Colon (tissue), 2 donors: ENCODE measurements around the gene ZFAND6.
"Not testable (repeated sequence)": the region's sequence is repeated elsewhere in the genome, so short reads cannot be mapped to it uniquely, and the experiment has no call there.

Experiments used
- FAIRE-seq: peaks from 2 replicates; lab custom pipeline; 2012; peaks lifted over from hg19 to GRCh38; lab: Jason Lieb, UNC
- donor health status: control.
- donor health status: control.

Gene ZFAND6

DNA sequence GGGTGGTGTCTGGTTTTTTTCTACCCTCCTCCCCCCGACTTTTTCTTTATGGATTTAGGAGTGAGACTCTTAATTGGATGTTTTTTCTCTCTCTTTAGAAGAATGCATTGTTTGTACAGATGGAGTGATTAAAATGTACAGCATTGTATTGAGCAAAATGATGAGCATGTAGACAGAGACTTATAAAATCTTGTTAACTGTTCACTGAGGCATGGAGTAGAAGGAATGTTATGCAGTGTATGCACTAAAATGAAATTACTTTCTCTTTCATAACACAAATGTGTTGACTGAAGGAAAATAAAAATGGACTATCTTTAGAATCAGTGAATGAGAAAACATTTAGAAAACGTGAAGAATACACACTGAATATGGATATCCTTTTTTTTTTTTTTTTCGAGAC is 39.8 kb downstream of the ZFAND6 start:
- no peak for FAIRE-seq

DNA sequence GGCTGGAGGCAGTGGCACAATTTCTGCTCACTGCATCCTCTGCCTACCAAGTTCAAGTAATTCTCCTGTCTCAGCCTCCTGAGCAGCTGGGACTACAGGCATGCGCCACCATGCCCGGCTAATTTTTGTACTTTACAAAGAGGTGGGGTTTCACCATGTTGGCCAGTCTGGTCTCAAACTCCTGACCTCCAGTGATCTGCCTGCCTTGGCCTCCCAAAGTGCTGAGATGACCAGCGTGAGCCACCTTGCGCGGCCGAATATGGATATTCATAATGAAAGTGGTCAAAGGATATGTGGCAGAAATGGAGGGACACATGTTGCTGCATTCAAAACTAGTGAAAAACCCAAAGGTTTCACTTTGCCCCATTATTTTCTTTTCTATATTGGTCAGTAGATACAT is 40.2 kb downstream of the ZFAND6 start:
- FAIRE-seq: not testable (repeated sequence)

DNA sequence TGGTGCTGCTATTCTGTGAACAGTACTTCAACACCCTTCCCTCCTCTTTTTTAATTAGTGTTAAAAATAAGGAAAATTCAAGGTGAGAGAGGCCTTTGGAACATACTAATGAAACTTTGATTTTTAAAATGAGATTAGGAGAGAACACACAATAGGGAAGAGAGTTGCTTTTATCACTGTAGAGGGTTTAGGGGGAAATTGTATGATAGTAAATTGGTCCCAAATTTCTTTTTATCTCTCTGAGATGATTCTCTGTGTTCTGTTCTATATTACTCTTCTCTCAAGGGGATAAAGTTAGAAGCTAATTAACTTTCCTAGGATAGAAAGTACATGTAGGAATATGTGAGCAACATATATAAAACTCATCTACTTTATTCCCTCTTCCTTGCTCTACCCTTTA is 40.8 kb downstream of the ZFAND6 start:
- FAIRE-seq: no peak

DNA sequence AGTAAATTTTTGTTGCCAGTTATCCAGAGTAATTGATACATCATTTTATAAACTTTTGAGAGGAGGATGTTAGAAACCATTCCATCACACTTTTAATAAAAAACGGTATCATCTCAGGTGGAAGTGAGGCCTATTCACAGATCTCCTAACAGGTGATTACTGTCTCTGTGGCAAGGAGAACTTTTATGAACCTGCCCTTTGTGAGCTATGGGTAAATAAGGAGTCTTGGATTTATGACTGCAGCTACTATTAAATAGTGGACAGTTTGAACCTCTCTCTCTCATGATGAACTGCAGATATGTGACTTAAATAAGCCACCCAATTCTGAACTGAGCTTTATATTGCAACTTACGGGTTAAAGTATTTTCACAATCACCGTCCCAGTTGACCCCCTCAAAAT is 45.7 kb downstream of the ZFAND6 start:
- FAIRE-seq: no peak

DNA sequence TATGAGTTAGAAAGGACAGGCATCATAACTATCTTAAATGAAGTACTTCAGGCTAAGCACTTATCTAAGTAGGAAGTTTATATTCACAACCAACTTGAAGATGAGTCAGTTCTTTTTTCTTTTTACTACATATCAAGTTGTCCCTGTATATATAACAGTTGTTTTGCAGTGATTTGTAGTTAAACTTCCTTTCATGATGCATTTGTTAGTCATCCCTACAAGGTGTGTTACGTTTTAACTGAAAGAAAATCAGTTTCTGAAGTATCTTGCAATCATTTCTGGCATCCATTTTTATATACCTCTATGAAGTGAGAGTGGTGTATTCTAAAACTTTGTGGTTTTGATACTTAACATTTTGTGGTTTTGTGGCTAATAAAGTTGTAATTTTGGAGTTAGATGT is 46.1 kb downstream of the ZFAND6 start:
- FAIRE-seq: no peak

DNA sequence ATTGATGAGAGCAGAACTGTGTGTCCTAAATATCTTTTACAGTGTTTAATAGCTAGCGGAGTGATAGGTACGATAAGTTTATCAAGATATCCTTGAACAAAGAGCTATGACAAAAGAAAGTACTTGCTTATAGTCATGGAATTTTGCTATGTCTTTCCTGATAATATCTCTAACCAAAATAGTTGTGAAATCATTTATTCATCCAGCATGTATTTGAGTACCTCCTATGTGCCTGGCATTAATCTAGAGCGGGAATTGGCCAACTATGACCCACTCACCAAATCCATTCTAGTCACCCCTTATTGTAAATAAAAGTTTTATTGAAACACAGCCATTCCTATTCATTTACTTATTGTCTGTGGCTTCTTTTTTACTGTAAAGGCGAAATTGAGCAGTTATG is 46.6 kb downstream of the ZFAND6 start:
- no peak for FAIRE-seq

DNA sequence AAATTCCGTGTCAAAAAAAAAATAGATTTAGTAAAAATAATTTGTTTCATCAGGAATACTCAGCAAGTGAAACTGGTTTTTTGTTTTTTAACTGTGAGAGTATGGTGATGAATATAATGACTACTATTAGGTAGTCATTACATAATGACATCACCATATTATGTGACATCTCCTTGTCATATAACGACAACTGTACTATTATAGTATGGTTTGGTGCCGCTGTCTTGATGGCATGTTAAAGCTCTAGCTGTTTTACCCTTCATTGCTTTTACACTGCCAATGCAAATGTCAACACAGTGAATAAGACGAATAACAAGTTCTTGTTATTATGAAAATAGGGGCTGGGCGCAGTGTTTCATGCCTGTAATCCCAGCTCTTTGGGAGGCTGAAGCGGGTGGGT is 47.7 kb downstream of the ZFAND6 start:
- FAIRE-seq: no peak

DNA sequence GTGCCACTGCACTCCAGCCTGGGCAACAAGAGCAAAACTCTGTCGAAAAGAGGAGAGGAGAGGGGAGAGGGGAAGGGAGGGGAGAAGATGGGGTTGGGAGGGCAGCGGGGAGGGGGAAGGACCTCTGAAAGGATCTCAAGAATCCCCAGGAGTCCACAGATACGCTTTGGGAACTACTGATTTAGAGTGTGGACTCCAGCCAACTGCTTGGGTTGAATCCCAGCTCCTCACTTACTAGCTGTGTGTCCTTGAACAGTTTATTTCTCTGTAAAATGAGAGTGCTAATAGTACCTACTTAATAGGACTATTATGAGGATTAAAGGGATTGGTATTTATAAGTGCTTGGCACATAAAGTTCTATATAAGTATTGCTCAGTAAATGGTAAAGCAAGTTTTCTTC is 48.3 kb downstream of the ZFAND6 start:
- FAIRE-seq: no peak

DNA sequence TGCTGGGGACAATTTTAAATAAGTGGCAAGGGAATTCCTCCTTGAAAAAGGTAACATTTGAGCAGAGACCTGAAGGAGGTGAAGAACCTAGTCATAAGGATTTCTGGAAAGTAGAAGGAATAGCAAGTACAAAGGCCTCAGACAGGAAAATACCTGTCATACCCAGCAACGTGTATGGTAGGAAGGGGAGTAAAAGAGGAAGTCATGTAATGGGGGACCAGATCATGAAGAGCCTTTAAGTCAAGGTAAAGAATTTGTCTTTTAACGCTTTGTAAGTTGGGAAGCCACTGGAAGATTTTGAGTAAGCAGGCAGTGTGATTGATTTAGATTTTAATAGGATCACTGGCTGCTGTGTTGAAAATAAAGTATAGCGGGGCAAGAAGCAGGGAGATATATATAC is 49.9 kb downstream of the ZFAND6 start:
- FAIRE-seq: no peak

DNA sequence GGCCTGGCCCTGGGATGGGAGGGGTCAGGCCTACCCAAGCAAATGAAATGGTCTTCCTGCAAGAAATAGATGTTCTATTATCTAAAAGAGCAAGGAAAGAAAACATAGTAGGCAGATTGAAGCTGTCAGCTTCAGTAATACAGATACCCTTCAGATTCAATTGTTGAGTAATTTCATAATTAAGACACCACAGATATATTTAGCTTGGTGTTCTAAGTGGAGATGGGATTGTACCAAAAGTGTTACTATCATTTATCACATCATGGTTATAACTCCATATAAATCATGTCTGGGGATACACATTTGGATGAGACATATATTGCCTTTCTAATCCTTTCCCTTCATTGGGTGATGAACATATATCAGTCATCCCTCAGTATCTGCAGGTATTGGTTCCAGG is 51.4 kb downstream of the ZFAND6 start:
- no peak for FAIRE-seq

DNA sequence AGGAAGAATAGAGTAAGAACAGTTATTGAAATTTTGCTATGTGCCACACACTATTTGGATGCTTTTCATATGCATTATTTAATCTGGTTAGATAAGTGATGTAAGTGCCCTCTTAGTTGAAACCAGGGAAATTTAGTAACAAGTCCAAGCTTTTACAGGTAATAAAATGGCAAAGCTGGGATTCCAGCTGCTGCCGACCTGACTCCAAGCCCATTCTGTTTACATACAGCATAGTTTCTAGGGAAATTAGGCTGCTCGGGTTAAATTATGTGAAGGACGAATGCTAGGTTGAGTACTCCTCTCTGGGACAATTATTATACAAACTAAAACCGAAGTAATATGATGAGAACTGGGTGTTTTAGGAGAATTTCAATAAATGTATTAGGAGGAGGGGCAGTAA is 54.6 kb downstream of the ZFAND6 start:
- FAIRE-seq: no peak

DNA sequence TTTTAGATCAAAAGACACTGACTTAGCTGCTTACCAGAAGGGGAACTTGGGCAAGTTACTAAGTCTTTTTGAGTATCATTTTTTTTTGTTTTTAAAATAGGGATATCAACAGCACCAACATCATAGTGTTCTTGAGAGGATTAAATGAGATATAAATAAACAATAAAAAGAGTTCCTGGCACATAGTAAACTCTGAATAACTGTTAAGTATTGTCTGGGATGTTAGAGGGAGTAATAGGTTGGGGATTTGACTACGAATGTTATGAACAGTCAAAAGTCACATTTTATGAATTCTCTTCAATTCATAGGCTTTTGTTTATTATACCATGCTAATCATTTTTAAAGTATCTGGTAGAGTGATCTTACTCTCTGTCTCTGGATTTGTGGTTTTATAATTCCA is 55.5 kb downstream of the ZFAND6 start:
- no peak for FAIRE-seq

DNA sequence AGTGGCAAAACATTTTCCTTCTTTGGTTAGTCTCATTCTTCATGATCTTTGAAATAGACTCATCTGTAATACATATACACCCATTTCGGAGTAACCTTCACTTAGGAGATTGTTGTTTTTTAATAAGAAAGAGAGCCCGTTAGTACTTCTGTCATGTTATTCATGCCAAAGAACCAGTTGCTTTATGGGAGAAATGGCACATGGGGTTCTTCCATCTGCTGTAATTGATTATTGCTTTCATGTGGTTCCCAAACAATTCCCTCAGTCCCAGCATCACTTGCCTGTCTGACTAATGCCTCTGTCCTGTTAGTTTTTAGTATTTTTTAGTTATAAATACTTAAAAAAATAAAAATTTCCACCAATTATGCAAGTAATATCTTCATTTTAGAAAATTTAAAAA is 59.5 kb downstream of the ZFAND6 start:
- FAIRE-seq: no peak

DNA sequence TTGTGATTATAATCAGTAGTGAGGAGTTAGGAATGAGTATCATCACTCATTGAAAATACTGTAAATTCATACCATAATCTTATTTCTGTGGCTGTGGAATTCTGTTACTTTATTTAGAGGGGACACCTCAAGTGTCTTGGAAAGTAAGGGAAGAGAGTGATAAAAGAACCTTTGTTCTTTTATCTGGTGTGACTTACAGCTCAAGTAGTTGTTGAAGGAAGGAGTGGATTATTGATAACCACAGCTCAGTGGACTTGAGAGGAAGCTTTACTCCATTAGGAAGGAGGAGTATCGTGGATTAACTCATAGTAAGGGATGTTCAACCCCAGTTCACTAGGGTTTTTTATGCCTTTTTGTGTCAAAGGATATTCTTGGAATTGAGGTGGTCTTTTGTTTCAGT is 61.2 kb downstream of the ZFAND6 start:
- no peak for FAIRE-seq

DNA sequence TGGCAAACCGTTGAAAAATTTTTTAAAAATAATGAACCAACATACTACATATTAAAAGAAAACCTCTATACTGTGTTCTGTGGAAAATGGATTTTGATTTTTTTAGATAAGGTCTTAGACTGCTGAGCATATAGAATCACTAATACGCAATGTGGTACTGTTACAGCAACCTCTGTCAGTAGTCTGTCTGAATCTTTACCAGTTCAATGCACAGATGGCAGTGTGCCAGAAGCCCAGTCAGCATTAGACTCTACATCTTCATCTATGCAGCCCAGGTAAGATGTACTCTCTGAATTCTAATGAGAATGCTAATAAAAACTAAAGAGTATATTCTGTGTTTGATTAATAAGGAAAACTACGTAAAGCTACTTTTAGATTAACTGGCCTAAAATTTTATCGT is 62.1 kb downstream of the ZFAND6 start:
- FAIRE-seq: no peak

DNA sequence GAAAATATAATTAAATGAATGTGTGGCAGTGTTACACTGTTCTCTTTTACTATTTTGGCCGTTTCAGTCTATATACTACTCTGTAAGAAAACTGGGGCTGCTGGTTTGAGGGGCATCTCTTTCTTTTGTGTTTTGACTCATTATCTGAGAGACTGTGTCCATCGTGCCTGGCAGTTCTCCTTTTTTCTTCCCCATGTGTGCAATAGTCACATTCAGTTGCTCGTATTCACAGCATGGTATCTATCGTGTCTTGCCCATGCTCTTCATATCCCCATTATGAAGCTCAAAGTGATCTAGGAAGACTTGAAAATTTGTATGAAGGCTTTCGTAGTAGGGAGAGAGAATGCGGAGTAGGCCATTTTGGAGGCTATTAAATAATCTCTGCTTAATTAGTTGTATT is 63.6 kb downstream of the ZFAND6 start:
- no peak for FAIRE-seq

DNA sequence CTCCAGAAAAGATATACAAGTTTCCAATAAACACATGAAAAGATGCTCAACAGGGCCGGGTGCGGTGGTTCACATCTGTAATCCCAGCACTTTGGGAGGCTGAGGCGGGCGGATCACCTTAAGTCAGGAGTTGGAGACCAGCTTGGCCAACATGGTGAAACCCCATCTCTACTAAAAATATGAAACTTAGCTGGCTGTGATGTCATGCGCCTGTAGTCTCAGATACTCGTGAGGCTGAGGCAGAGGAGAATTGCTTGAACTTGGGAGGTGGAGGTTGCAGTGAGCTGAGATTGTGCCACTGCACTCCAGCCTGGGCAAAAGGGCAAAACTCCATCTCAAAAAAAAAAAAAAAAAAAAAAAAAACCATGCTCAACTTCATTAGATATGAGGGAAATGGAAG is 67.8 kb downstream of the ZFAND6 start:
- not testable (repeated sequence) for FAIRE-seq

DNA sequence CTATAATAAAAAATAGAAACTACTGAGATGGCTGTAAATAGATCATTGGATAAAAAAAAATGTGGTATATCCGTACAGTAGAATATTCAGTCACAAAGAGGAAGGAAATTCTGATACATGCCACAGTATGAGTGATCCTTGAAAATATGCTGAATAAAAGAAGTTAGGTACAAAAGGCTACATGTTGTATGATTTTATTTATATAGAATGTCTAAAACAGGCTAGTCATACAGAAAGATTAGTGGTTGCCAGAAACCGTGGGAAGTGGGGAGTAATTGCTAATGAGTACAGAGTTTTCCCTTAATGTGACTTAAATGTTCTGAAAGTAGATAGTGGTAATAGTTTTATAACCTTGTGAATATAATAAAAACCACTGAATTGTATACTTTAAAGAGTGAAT is 68.4 kb downstream of the ZFAND6 start:
- no peak for FAIRE-seq

DNA sequence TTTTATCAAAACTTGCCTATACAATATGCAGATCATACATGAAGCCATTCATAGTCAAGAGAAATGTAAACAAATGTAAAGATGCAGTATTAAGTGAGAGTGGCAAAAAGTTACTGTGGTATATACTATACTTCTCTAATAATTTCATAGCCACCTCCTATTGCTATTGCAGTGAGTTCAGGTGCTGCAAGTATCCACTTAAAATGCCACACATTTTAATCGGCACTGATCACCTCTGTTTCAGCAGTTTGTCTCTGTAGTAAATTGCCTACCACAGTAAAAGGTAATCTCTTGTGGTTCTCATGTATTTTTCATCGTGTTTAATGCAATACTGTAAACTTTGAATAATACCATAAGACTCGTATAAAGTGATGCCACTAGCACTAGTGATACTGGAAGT is 72.9 kb downstream of the ZFAND6 start:
- no peak for FAIRE-seq

DNA sequence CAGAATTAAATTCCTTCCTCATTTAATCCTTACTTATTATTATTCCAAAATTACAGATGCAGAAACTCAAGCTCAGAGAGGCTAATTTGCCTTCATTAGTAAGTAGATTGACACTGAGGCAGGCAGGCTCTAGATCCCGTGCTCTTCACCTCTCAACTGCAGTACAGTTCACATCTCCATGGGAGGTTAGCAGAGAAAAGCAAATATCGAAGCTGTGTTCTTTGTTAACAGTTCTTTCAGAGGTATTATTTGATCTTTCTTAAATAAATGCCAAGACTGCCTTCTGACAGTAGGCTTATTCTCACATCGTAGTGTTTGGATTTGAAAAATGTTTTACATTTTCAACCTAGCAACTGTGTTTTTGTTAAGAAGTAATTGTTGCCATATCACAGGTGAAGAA is 77.4 kb downstream of the ZFAND6 start:
- FAIRE-seq: no peak

DNA sequence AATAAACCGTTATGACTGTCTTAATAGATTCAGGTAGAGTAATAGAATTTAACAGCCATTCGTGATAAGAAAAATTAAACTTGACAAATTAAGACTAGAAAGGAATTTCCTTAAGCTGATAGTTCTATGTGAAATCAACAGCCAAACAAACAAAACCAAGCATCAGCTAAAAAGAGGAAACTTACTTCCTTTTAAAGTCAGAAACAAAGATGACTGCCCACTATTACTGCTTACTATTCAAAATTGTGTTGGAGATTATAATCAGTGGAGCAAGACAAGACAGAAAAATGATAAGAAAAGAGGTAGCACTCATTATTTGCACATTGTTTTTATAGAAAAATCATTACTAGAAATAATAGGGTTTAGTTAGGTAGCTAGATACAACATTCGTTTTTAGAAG is 79.5 kb downstream of the ZFAND6 start:
- FAIRE-seq: no peak

DNA sequence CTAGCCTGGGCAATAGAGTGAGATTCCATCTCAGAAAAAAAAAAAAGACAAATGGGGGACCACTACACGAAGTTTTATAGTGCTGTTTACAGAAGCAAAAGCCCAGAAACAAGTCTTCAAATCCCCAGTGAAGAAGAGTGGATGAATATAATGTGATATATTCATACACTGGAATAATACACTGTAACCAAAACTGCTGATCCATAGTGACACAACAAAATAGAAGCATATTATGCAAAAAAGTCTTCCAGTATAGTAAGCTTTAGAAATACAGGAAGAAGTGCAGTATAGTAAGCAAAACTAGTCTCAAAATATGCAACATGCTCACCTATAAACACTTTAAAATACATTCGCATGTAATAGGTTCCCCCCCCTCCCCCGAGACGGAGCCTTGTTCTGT is 81.4 kb downstream of the ZFAND6 start:
- no peak for FAIRE-seq

DNA sequence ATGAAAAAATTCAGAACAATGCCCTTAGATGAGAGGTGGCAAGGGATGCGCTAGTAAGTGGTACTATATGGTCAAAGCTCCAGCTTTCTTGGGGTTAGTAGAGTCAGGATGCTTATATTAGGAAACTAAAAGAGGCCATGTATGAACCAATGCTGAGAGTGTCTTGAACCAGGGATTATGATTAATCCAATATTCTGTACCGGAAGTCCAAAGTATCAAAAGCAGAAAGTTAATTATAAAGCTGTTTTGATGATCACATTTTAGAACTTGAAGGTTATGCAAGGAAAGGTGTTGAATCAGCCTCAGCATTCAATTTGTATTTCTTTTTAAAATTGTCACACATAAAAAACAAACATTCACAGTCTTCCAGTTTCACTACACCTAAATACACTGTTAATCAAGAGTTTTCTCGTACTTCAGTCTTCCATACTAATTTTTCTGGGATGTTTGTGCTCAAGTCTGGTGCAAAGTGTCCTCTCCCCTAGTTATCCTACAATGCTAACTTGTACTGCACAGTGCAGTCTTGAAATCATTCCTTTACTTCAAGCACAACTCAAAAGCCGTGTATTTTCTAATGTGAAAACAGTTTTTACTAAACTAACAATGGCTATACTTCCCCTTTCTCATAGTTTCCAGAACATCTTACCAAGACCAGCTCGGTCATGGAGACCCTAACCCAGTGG is 82.6 kb downstream of the ZFAND6 start:
- no peak for FAIRE-seq

DNA sequence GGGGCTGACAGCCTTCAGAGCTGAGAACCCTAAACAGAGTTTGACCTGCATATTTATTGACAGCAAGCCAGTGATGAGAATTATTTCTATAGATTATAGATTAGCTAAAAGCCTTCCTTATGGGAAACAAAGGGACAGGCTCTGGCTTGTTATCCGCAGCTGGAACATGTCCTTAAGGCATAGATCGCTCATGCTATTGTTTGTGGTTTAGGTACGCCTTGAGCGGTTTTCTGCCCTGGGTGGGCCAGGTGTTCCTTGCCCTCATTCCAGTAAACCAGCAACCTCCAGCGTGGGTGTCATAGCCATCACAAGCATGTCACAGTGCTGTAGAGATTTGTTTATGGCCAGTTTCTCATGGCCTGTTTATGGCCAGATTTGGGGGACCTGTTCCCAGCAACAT is 83.2 kb downstream of the ZFAND6 start:
- FAIRE-seq: no peak

DNA sequence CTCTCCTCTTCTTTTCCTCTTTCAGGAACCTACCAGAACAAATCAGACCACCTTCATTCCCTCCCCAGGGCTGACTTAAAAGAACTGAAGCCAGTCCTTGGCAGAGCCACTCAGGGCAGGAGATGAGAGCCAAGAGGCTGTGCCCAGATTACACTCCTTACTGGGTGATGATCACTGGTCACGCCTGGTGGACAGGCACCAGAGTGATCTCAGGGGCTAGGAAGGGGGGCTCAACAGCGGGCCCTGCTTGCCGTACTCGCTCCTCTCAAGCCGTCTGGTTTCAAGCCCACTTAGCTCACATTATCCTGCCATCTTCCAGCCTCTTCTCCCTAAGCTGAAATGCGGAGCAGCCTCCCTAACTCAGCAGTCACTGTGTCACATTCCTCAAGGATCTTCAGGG is 91.7 kb downstream of the ZFAND6 start:
- FAIRE-seq: no peak
